WTC11 (cell line): ENCODE measurements around the gene ARCN1.

ENCODE experiments used
- ATF3 ChIP-seq: sonication (generic); formaldehyde crosslinking; conservative IDR thresholded peaks from 2 replicates; pipeline ENCODE4 v1.8.1; 2022; ENCODE audit warnings: mild to moderate bottlenecking, missing genetic modification reagents
- CREM ChIP-seq: sonication (generic); formaldehyde crosslinking; IDR thresholded peaks from 2 replicates; pipeline ENCODE4 v1.8.1; 2022; ENCODE audit warnings: mild to moderate bottlenecking, missing genetic modification reagents, moderate library complexity
- CTCF ChIP-seq: fragments of 200-600 bp; IDR thresholded peaks from 2 replicates; pipeline ENCODE4 v1.8.0; 2022; ENCODE audit warnings: antibody characterized with exemption
- FOXP1 ChIP-seq: sonication (generic); formaldehyde crosslinking; IDR thresholded peaks from 2 replicates; pipeline ENCODE4 v1.8.0; 2022; ENCODE audit warnings: missing genetic modification reagents, mild to moderate bottlenecking, moderate library complexity, borderline replicate concordance
- KAT7 ChIP-seq: sonication (generic); formaldehyde crosslinking; IDR thresholded peaks from 2 replicates; pipeline ENCODE4 v1.8.1; 2023; ENCODE audit warnings: missing genetic modification reagents, mild to moderate bottlenecking, borderline replicate concordance
- MAX ChIP-seq: sonication (generic); formaldehyde crosslinking; IDR thresholded peaks from 2 replicates; pipeline ENCODE4 v1.8.0; 2022; ENCODE audit warnings: mild to moderate bottlenecking, missing genetic modification reagents
- PRDM15 ChIP-seq: sonication (generic); formaldehyde crosslinking; IDR thresholded peaks from 2 replicates; pipeline ENCODE4 v1.8.0; 2022; ENCODE audit warnings: missing genetic modification reagents
- USF2 ChIP-seq: sonication (generic); formaldehyde crosslinking; IDR thresholded peaks from 2 replicates; pipeline ENCODE4 v1.8.1; 2023; ENCODE audit warnings: mild to moderate bottlenecking, missing genetic modification reagents, moderate library complexity
- ZBTB43 ChIP-seq: sonication (generic); formaldehyde crosslinking; IDR thresholded peaks from 2 replicates; pipeline ENCODE4 v1.8.1; 2023; ENCODE audit warnings: mild to moderate bottlenecking, missing genetic modification reagents

- TF ChIP-seq CTCF (no peak), FOXP1 (no peak), CREM (CRISPR knock-in tag) (no peak), PRDM15 (no peak), KAT7 (CRISPR knock-in tag) (no peak), ATF3 (CRISPR knock-in tag) (no peak), ZBTB43 (CRISPR knock-in tag) (no peak), MAX (no peak), USF2 (CRISPR knock-in tag) (no peak)
Observed at GRCh38 chr11:118532091-118532490, 40.1 kb upstream of the ARCN1 start.
